ENCODE results near the gene SZRD1. TPM values are rescaled to one million over a fixed set of nuclear protein-coding genes. Genes with fewer than 3 reads are reported as not detected.
A peak's percentile ranks its signal among the peaks of the same experiment; 100 is the strongest.

The SZRD1 gene
- total RNA-seq, 3 donors from 2014 or later, result 59.0 to 77.4 (median 61.3) TPM

DNA sequence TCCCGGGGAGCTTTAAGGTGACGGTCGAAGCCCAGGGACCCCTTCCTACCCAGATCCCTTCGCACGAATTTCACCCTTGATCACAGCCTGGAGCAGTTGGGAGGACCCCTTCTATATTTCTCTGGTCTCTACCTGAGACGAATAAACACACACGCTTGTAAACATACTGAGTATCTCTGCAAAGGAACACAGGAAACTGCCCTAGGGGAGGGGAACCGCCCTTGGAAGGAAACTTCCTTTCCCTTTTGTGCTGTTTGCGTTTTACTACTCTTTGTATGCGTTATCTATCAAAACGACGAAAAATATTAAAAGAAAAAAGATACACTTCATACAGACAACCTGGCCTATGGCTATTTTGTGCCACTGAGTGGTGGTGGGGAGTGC, 74.2 kb downstream of the SZRD1 start:
- TF ChIP-seq, protein P1, sequence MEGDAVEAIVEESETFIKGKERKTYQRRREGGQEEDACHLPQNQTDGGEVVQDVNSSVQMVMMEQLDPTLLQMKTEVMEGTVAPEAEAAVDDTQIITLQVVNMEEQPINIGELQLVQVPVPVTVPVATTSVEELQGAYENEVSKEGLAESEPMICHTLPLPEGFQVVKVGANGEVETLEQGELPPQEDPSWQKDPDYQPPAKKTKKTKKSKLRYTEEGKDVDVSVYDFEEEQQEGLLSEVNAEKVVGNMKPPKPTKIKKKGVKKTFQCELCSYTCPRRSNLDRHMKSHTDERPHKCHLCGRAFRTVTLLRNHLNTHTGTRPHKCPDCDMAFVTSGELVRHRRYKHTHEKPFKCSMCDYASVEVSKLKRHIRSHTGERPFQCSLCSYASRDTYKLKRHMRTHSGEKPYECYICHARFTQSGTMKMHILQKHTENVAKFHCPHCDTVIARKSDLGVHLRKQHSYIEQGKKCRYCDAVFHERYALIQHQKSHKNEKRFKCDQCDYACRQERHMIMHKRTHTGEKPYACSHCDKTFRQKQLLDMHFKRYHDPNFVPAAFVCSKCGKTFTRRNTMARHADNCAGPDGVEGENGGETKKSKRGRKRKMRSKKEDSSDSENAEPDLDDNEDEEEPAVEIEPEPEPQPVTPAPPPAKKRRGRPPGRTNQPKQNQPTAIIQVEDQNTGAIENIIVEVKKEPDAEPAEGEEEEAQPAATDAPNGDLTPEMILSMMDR (IDR thresholded peaks at IDR 0.05), result no peak
- TF ChIP-seq POLR2A (IDR thresholded peaks at IDR 0.05) (no peak), POLR2AphosphoS5 (IDR thresholded peaks at IDR 0.05) (no peak)
- Histone ChIP-seq H3K27me3 (no peaks in the 10 kb centered on the region), H3K4me1 (peaks cover 0 to 6% of the 10 kb centered on the region in 2 donors), H3K4me3 (peak overlapping the region; percentile 95 to 100 (median 97)), H3K27ac (peak overlapping the region; percentile 81 to 92), H3K36me3 (no peaks in the 10 kb centered on the region), H3K9me3 (no peaks in the 10 kb centered on the region)
- no peak for DNase-seq (ENCODE audit: low spot score in 2 of 2)
- intact Hi-C loops (cut with DNase I; ENCODE audit: low total_unique reads), result no loop called here

DNA sequence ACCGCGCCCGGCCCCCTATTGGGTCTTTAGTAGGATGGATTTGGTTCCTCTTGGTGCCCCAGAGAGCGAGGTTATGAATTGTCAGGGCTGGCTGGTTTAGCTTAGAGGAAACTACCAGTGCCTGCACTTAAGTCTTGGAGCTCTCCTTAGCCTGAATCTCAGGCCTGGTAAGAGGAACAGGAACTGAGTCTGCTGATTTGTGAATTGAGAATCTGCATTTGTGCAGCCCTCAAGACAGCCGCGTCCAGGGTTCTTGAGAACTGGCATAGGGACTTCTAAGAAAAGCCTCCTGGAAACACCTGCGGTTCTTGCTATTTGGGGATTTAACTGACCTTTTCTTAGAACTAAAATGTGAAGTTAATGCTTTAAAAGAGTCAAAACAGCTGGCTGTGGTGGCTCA, 75.2 kb downstream of the SZRD1 start:
- Histone ChIP-seq H3K4me1 (peaks cover 0 to 6% of the 10 kb centered on the region in 2 donors), H3K27ac (no peak overlapping the region), H3K36me3 (no peaks in the 10 kb centered on the region), H3K9me3 (no peaks in the 10 kb centered on the region), H3K27me3 (no peaks in the 10 kb centered on the region), H3K4me3 (no peak overlapping the region)
- DNase-seq (ENCODE audit: low spot score in 2 of 2), result no peak
- TF ChIP-seq POLR2AphosphoS5 (IDR thresholded peaks at IDR 0.05) (no peak), POLR2A (IDR thresholded peaks at IDR 0.05) (no peak)
- TF ChIP-seq, protein P1 (IDR thresholded peaks at IDR 0.05), result no peak
- intact Hi-C loops (cut with DNase I; ENCODE audit: low total_unique reads), result no loop called here

DNA sequence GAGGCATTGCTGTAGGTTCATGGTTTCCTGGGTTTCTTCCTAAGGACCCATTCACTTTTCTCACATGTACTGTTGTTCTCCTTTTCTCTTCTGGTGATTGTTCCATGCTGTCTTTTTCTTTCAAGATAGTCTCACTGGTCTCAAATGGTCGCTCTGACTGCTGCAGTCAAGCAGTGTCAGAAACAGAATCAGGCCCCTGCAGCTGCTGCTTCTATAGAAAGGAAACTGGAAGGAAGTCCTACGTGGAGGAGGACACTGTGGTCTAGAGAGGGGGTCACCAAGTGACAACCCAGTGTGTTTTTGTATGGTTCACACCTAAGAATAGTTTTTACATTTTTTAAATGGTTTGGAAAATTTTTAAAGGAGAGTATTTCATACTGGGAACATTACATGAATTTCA, 75.9 kb downstream of the SZRD1 start:
- Histone ChIP-seq H3K36me3 (no peaks in the 10 kb centered on the region), H3K27ac (no peak overlapping the region), H3K27me3 (no peaks in the 10 kb centered on the region), H3K9me3 (no peaks in the 10 kb centered on the region), H3K4me3 (no peak overlapping the region), H3K4me1 (peaks cover 0 to 6% of the 10 kb centered on the region in 2 donors)
- DNase-seq (ENCODE audit: low spot score in 2 of 2), result no peak
- intact Hi-C loops (cut with DNase I; ENCODE audit: low total_unique reads), result no loop called here
- TF ChIP-seq, protein P1 (IDR thresholded peaks at IDR 0.05), result no peak
- TF ChIP-seq POLR2AphosphoS5 (IDR thresholded peaks at IDR 0.05) (no peak), POLR2A (IDR thresholded peaks at IDR 0.05) (no peak)

DNA sequence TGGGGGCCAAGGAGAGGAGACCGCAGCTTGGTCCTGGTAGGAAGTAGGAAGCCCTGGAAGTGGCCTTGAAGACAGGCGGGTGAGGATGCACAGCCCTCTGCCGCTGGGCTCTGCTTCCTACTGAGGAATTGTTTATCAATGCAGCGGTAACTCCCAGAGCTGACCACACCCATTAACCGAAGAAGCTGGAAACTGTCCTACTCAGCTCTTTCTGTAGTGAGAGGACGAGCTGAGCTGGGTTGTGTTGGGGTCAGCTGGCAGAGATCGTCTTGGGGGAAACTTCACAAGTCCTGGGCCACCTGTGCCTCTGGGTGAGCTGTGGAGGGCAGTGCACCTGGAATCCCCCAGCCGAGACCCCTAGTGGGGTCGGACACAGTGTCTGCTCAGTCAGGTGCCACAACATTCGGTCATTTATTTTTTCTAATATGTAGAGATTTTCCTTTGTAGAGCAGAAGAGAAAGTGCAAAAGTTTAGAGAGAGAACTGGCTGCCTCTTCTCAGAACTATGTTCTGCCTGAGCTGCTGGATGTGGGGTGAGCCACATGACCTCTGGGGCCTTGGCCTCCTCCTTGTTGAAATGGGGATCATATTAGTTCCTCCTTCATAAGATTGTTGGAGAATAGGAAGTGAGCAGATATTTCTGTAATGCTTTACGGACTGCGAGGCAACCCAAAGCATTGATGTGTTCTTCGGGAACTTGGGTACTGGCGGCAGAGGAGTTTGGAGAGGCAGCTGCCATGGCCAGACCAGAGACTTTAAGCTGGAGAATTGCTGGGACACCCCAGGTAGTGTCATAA, 77.1 kb downstream of the SZRD1 start:
- TF ChIP-seq POLR2AphosphoS5 (IDR thresholded peaks at IDR 0.05) (no peak), POLR2A (IDR thresholded peaks at IDR 0.05) (no peak)
- TF ChIP-seq, protein P1 (IDR thresholded peaks at IDR 0.05), result no peak
- Histone ChIP-seq H3K9me3 (no peaks in the 10 kb centered on the region), H3K4me3 (no peak overlapping the region), H3K4me1 (peaks cover 0 to 6% of the 10 kb centered on the region in 2 donors), H3K27ac (no peak overlapping the region), H3K36me3 (peaks cover 5% of the 10 kb centered on the region), H3K27me3 (no peaks in the 10 kb centered on the region)
- intact Hi-C loops (cut with DNase I; ENCODE audit: low total_unique reads), result no loop called here
- DNase-seq (ENCODE audit: low spot score in 2 of 2), result no peak

DNA sequence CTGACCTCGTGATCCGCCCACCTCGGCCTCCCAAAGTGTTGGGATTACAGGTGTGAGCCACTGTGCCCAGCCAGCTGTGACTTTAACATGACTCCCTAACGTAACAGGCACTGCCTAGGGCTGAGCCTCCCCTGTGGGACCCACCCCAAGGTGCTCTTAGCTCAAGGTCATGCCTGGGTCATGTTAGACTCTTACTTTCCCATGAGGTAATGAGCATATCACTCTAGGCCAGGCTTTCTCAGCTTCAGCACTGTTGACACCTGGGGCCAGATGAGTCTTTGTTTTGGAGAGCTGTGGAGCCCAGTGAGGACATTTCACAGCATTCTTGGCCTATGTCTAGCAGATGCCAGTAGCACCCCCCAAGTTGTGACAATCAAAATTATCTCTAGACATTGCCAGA, 78.0 kb downstream of the SZRD1 start:
- Histone ChIP-seq H3K9me3 (no peaks in the 10 kb centered on the region), H3K36me3 (peaks cover 9% of the 10 kb centered on the region), H3K4me3 (no peak overlapping the region), H3K27ac (no peak overlapping the region), H3K4me1 (peaks cover 0 to 6% of the 10 kb centered on the region in 2 donors), H3K27me3 (no peaks in the 10 kb centered on the region)
- TF ChIP-seq, protein P1 (IDR thresholded peaks at IDR 0.05), result no peak
- TF ChIP-seq POLR2AphosphoS5 (IDR thresholded peaks at IDR 0.05), result no peak
- no peak for TF ChIP-seq POLR2A (IDR thresholded peaks at IDR 0.05)
- intact Hi-C loops (cut with DNase I; ENCODE audit: low total_unique reads), result no loop called here
- no peak for DNase-seq (ENCODE audit: low spot score in 2 of 2)

Data from breast epithelium (tissue), 4 donors.